PC-3 (cell line): ENCODE results near the gene SGO2. TPM values are rescaled to one million over a fixed set of nuclear protein-coding genes. Genes with fewer than 3 reads are reported as not detected.

Experiments
- ATAC-seq: fragments of 200-7000 bp; cut with Tn5 transposase; 2 replicates; pipeline ENCODE4 v1.9.1; 2020; ENCODE audit warnings: mild to moderate bottlenecking, moderate library complexity
- BruUV-seq: library from RNA; stranded (reverse); fragments of 400-500 nt; replicated peaks from 2 replicates; lab custom pipeline; 2021; lab: Mats Ljungman, UMichigan
- CTCF ChIA-PET: fragments of 300-600 bp; sonication (Branson Sonifier 250); formaldehyde crosslinking; loops from one replicate; lab custom pipeline; 2022; ENCODE audit warnings: antibody characterized with exemption; lab: Charles Lee
- POLR2A ChIA-PET: fragments of 300-600 bp; sonication (Branson Sonifier 250); formaldehyde crosslinking; loops from one replicate; lab custom pipeline; 2022; ENCODE audit warnings: antibody characterized with exemption; ENCODE audit not compliant: unreplicated experiment; lab: Charles Lee
- DNase-seq: peaks from one replicate; pipeline ENCODE4 v3.0.0-alpha.2; 2015
- H2AFZ ChIP-seq: fragments of 300-600 bp; sonication (generic); 2 replicates; pipeline ENCODE4 v1.6.0; 2016; ENCODE audit warnings: antibody characterized with exemption, low read length
- H3F3A ChIP-seq: fragments of 300-600 bp; sonication (generic); one replicate; pipeline ENCODE4 v1.6.0; 2017; ENCODE audit warnings: antibody characterized with exemption, low read length, control low read depth, mild to moderate bottlenecking; ENCODE audit not compliant: unreplicated experiment
- H3K27ac ChIP-seq: fragments of 300-600 bp; sonication (generic); 2 replicates; pipeline ENCODE4 v1.5.1; 2016; ENCODE audit warnings: mild to moderate bottlenecking, low read length
- H3K27me3 ChIP-seq: fragments of 300-600 bp; sonication (generic); 2 replicates; pipeline ENCODE4 v1.6.1; 2016; ENCODE audit warnings: low read length, mixed read lengths
- H3K36me3 ChIP-seq: fragments of 300-600 bp; sonication (generic); 2 replicates; pipeline ENCODE4 v1.6.1; 2016; ENCODE audit warnings: low read depth, mixed run types, low read length, mixed read lengths
- H3K4me1 ChIP-seq: fragments of 300-600 bp; sonication (generic); 2 replicates; pipeline ENCODE4 v1.5.1; 2016; ENCODE audit warnings: low read length; ENCODE audit not compliant: insufficient read depth
- H3K4me2 ChIP-seq: fragments of 300-600 bp; sonication (generic); 2 replicates; pipeline ENCODE4 v1.6.0; 2016; ENCODE audit warnings: low read length
- H3K4me3 ChIP-seq: fragments of 300-600 bp; sonication (generic); 2 replicates; pipeline ENCODE4 v1.5.1; 2016; ENCODE audit warnings: mild to moderate bottlenecking, low read length, mixed read lengths
- H3K79me2 ChIP-seq: fragments of 300-600 bp; sonication (generic); 2 replicates; pipeline ENCODE4 v1.6.1; 2017; ENCODE audit warnings: low read length, mixed read lengths
- H3K9ac ChIP-seq: fragments of 300-600 bp; sonication (generic); 2 replicates; pipeline ENCODE4 v1.6.0; 2016; ENCODE audit warnings: mild to moderate bottlenecking, low read length
- H3K9me2 ChIP-seq: fragments of 300-600 bp; sonication (generic); replicated peaks from 2 replicates; pipeline ENCODE4 v1.6.1; 2016; ENCODE audit warnings: mixed run types, low read length, mixed read lengths
- H3K9me3 ChIP-seq: fragments of 300-600 bp; sonication (generic); 2 replicates; pipeline ENCODE4 v1.6.1; 2016; ENCODE audit warnings: low read length, mixed read lengths
- H4K20me1 ChIP-seq: fragments of 300-600 bp; sonication (generic); 2 replicates; pipeline ENCODE4 v1.6.1; 2016; ENCODE audit warnings: low read length, mixed read lengths
- EZH2 ChIP-seq: fragments of 300-600 bp; sonication (generic); IDR thresholded peaks from one replicate; pipeline ENCODE4 v1.6.1; 2017; ENCODE audit warnings: antibody characterized with exemption, mild to moderate bottlenecking, low read length; ENCODE audit not compliant: unreplicated experiment
- EZH2phosphoT487 ChIP-seq: fragments of 300-600 bp; sonication (generic); IDR thresholded peaks from 2 replicates; pipeline ENCODE4 v1.6.1; 2018; ENCODE audit warnings: mild to moderate bottlenecking, antibody characterized with exemption, low read length, borderline replicate concordance
- intact Hi-C: fragments of 100-400 bp; cut with micrococcal nuclease; formaldehyde crosslinking; loops from 2 replicates; pipeline ENCODE4 v1.9.0; 2023
- total RNA-seq: library from RNA; depleted of rRNA; stranded (reverse); fragments of >200 nt; gene quantifications from 2 replicates; pipeline ENCODE4 v1.2.3, GENCODE V29; 2014
- TF ChIP-seq, protein P1 (sequence below): fragments of 300-600 bp; sonication (generic); conservative IDR thresholded peaks from 2 replicates; pipeline ENCODE4 v1.5.1; 2017; ENCODE audit warnings: antibody characterized with exemption, low read depth, mild to moderate bottlenecking, low read length

Gene SGO2
- total RNA-seq, 1 experiment from 2014 or later = 25.6 TPM

DNA sequence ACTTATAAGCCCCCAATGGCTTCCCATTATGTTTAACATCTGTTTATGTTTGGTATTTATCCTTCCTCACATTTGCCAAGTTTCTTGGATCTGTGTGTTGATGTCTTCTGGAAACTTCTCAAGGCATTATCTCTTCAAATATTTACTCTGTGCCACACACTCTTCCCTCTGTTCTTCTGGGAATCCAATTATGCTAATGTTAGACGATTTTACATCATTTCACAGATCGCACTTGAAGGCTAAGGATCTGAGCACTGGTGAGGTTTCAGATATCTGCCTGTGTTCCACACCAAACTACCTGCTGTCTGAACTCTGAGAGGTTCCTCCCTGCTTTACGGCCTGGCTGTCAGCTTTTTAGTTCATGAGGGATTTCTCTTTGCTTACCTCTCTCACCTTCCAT, 69.9 kb downstream of the SGO2 start:
- no peak for DNase-seq
- Histone ChIP-seq H3F3A (peaks cover 4% of the 10 kb centered on the region), H3K27me3 (no peaks in the 10 kb centered on the region), H3K4me2 (no peak overlapping the region), H3K79me2 (no peaks in the 10 kb centered on the region), H3K36me3 (no peaks in the 10 kb centered on the region), H2AFZ (no peak overlapping the region), H3K9me3 (no peaks in the 10 kb centered on the region), H3K4me1 (peaks cover 29% of the 10 kb centered on the region), H3K9ac (no peak overlapping the region), H3K4me3 (no peak overlapping the region), H3K27ac (no peak overlapping the region), H3K9me2 (no peaks in the 10 kb centered on the region), H4K20me1 (no peaks in the 10 kb centered on the region)
- ChIA-PET POLR2A (no interaction called here), CTCF (no interaction called here)
- TF ChIP-seq, protein P1, sequence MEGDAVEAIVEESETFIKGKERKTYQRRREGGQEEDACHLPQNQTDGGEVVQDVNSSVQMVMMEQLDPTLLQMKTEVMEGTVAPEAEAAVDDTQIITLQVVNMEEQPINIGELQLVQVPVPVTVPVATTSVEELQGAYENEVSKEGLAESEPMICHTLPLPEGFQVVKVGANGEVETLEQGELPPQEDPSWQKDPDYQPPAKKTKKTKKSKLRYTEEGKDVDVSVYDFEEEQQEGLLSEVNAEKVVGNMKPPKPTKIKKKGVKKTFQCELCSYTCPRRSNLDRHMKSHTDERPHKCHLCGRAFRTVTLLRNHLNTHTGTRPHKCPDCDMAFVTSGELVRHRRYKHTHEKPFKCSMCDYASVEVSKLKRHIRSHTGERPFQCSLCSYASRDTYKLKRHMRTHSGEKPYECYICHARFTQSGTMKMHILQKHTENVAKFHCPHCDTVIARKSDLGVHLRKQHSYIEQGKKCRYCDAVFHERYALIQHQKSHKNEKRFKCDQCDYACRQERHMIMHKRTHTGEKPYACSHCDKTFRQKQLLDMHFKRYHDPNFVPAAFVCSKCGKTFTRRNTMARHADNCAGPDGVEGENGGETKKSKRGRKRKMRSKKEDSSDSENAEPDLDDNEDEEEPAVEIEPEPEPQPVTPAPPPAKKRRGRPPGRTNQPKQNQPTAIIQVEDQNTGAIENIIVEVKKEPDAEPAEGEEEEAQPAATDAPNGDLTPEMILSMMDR = no peak
- TF ChIP-seq EZH2 (no peak), EZH2phosphoT487 (no peak)
- no peak for ATAC-seq
- no TSS peak for BruUV-seq
- intact Hi-C loops = no loop called here

DNA sequence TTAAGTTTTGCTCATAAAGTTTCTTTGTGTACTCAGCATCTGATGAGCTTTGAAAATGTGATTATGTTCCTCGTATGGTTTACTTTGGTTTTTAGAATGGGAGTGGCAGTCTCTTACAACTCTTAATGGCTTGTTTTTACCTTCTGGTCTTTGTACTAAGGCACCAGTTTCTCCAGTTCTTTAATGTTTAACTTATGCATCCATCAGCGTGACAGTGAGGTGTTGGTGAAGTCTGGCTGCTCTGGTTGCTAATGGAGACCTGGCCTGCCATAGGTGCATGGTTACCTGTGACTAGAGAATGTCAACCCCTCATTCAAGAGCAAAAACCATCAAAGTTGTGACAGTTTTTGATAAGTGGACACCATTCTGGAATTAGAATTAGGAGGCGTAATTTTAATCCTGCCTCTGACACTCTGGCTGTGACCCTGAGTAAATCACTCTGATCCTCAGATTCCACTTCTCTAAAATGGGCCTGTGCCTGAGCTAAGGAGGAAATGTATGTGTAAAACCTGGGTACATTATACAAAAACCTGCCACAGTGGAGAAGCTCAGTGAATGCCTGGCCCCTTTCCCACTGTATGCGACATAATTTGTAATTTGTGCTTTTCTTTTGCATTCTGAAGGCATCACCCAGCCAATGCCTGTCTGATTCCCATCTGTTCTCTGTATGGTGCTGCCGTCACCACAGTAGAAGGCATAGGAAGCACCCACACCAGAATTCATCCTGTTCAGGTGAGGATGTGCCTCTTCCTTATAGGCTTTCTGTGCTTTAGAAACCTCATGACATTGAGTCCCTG, 71.0 kb downstream of the SGO2 start:
- H3K9me3 ChIP-seq = no peaks in the 10 kb centered on the region
- ATAC-seq (no peak), DNase-seq (no peak)
- H3K4me1 ChIP-seq = peaks cover 39% of the 10 kb centered on the region
- H3K9ac ChIP-seq = no peak overlapping the region
- ChIA-PET POLR2A (no interaction called here), CTCF (no interaction called here)
- no peaks in the 10 kb centered on the region for H3K9me2 ChIP-seq
- intact Hi-C loops = no loop called here
- H3K4me3 ChIP-seq = no peak overlapping the region
- no peaks in the 10 kb centered on the region for H3K27me3 ChIP-seq
- TF ChIP-seq, protein P1 = no peak
- TF ChIP-seq EZH2 (no peak), EZH2phosphoT487 (no peak)
- peaks cover 7% of the 10 kb centered on the region for H3F3A ChIP-seq
- H3K27ac ChIP-seq = no peak overlapping the region
- no peak overlapping the region for H3K4me2 ChIP-seq
- no peaks in the 10 kb centered on the region for H4K20me1 ChIP-seq
- no peaks in the 10 kb centered on the region for H3K36me3 ChIP-seq
- no peak overlapping the region for H2AFZ ChIP-seq
- BruUV-seq = no TSS peak
- no peaks in the 10 kb centered on the region for H3K79me2 ChIP-seq

DNA sequence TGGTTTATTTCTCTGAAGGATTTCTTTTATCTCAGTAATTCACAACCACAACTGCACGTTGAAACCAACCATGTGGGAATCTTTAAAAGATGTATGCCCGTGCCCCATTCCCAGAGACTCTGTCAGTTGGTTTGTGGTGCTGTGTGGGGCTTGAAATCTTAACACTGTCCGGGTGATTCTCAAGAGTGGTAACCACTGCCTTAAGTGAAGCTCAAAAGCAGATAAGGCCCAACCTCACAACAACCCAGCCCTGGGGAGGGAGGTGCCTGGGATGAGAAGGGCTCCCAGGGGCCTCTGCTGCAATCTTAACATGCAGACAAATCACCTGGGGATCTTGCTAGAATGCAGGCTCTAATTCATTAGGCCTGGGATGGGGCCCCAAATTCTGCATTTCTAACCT, 73.2 kb downstream of the SGO2 start:
- no peaks in the 10 kb centered on the region for H4K20me1 ChIP-seq
- H3K9ac ChIP-seq = no peak overlapping the region
- no peak for DNase-seq
- H3F3A ChIP-seq = peaks cover 7% of the 10 kb centered on the region
- no peak overlapping the region for H2AFZ ChIP-seq
- no peak overlapping the region for H3K27ac ChIP-seq
- intact Hi-C loops = no loop called here
- H3K4me2 ChIP-seq = no peak overlapping the region
- H3K9me2 ChIP-seq = no peaks in the 10 kb centered on the region
- no TSS peak for BruUV-seq
- no peak overlapping the region for H3K4me3 ChIP-seq
- no peaks in the 10 kb centered on the region for H3K79me2 ChIP-seq
- no peaks in the 10 kb centered on the region for H3K9me3 ChIP-seq
- no peaks in the 10 kb centered on the region for H3K27me3 ChIP-seq
- no peaks in the 10 kb centered on the region for H3K36me3 ChIP-seq
- ChIA-PET CTCF (no interaction called here), POLR2A (no interaction called here)
- peaks cover 47% of the 10 kb centered on the region for H3K4me1 ChIP-seq
- TF ChIP-seq, protein P1 = no peak
- no peak for TF ChIP-seq EZH2phosphoT487
- no peak for TF ChIP-seq EZH2
- ATAC-seq = no peak
